ENCODE data around the gene ALS2.
"Not testable (repeated sequence)": the region's sequence is repeated elsewhere in the genome, so short reads cannot be mapped to it uniquely, and the experiment has no call there.

The ALS2 gene

DNA sequence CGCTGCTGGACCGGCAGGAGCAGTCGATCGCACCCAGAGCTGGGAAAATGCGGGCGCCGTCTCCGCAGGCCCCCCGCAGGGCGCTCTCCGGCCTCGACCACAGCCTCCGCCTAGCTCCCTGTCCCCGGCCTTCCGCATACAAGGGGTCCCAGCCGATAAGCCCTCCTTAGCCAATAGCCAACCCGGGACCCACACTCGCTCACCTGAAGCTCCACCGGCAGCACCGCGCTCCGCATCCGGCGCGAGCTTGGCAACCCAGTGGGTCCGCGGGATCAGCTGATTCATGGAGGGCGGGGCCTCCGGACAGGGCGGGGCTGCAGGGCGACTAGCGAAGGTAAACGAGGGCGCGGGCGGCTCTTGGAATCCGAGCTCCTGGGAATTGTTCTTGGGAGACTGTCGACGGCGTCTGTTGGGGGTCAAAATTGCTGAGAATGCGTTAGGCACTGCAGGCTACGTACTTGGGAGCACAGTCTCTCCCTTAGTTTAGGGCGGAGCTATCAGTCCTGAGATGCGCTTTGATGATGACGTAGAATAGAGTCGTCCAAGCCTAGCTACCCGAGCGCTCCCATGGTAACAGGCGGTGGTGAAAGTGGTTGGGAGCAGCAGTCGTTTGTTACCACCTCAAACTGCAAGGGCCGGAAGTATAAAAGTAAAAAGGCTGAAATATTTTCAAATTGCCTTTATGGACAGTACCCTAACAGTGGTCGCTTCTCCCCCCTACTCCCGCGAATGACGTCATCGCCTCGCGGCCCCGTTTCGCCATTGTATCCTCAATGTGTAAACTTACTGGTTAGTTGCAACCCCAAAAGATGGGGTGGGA is at the start of gene ALS2:
Gene ALS2 (minus strand): TSS at position 260 of the 820 bp plus-strand sequence. CDS start 12,048 bp downstream, outside the sequence.
- peak; percentile 97 for DNase-seq

DNA sequence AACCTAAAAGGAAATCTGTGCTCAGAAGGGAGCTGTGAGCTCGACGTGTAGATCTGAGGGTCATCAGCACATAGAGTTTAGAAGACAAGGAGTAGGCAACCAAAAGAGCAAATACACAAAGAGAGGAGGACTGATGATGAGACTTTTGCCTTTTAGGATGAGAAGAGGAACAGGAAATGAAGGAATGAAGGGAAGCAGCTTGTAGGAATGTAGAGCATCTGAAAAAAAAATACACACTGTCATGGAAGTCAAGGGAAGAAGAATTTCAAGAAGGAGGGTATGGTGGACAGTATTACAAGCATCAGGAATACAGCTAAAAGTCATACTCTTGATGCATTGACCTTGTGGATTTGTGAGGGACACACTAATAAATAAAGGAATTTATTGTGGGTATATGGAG is 47.5 kb upstream of the ALS2 start:
- DNase-seq: no peak

DNA sequence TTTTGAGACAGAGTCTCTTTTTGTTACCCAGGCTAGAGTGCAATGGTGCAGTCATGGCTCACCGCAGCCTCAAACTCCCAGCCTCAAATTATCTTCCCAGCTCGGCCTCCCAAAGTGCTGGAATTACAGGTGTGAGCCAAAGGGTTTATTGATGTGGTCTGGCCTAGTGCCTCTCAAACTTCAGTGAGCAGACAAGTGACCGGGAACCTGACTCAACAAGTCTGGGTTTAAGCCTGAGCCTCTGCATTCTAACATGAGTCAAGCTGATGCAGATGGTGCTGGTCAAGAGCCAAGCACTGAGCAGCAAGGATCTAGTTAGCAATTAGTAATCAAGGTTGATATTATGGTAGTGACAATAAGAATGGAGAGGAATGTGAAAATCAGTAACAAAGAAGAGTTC is 46.9 kb upstream of the ALS2 start:
- DNase-seq: no peak

DNA sequence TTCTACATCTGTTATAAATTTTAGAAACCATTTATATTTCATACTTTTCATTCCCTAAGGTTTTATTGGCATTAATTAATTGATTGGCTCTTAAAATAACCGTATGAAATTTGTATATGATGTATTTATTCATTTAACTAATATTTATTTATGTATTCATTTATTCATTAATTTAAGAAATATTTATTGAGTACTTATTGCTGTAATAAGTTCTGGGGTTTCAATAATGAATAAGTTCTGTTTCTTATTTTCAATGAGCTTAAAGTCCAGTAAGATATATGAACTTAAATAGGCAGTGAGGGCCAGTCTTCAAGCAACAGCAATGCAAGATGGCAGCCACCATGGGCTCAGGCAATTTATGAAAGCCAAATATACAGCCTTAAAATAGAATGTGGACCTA is 43.5 kb upstream of the ALS2 start:
- DNase-seq: no peak

DNA sequence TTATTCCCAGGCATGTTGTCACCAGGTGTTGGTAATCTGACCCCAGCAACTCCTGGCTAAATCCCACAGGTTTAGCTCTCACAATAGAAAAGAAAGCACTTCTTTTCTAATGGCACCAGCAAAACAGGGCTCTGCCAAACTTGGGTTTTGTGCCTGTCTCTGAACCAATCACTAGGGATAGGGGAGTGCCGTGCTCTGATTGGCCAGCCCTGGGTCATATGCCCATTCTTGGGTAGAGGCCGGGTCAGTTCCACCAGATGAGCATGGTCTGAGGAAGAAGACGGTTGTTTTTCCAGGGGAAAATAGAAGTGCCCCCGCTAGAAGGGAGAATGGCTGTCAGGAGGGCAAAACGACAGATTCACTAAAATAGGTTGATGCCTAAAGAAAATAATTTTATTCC is 40.3 kb upstream of the ALS2 start:
- DNase-seq: no peak

DNA sequence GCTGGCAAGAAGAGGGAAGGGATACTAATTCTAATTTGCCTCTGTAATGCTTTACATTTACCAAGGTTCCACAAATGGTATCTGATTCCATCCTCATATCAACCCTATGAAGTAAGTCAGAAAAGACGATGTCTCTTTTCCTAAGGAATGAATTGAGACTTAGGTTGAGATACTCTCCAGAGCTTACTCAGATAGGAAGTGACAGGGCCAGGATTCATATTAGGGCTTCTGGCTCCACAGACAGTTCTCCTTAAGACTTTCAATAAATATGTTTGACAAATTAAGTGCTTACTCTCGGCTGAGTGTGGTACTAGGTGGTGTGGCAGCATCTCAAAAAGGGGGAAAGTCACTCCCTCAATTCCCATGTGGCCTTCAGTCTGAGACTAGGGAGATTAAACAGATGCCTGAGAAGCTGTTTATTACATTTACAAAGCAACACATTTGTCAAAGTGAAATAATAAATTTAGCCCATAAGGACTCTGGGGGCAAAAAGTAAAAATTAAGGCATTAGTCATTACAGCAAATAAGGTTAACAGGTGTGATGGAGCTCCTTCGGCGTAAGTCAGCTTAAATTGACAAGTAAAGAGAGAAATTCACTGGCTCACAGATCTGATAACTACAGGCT is 39.8 kb upstream of the ALS2 start:
- no peak for DNase-seq

DNA sequence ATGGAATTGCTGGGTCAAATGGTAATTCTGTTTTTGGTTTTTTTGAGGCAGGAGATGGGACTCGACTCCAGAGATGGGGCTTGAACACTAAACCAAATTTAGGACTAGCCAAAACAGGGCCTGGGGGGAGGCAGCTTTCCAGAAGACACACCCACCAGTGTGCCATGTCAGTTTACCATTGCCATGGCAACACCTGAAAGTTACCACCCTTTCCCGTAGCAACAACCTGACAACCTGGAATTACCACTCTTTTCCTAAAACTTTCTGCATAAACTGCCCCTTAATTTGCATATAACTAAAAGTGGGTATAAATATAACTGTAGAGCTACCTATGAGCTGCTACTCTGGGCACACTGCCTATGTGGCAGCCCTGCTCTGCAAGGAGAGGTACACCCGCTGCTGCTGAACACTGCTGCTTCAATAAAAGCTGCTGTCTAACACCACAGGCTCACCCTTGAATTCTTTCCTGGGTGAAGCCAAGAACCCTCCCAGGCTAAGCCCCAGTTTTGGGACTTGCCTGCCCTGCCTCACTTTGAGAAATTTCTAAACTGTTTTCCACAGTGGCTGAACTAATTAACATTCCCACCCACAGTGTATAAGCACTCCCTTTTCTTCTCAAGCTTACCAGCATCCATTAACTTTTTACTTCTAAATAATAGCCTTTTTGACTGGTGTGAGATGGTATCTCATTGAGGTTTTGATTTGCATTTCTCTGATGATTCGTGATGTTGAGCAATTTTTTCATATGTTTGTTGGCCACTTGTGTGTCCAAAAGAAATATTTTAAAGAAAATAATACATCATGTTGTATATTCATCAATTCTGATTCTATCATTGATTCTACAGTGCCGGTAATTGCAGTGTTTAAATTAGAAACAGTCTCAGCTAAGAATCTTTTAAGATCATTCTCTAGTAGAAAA is 36.2 kb upstream of the ALS2 start:
- DNase-seq: no peak

DNA sequence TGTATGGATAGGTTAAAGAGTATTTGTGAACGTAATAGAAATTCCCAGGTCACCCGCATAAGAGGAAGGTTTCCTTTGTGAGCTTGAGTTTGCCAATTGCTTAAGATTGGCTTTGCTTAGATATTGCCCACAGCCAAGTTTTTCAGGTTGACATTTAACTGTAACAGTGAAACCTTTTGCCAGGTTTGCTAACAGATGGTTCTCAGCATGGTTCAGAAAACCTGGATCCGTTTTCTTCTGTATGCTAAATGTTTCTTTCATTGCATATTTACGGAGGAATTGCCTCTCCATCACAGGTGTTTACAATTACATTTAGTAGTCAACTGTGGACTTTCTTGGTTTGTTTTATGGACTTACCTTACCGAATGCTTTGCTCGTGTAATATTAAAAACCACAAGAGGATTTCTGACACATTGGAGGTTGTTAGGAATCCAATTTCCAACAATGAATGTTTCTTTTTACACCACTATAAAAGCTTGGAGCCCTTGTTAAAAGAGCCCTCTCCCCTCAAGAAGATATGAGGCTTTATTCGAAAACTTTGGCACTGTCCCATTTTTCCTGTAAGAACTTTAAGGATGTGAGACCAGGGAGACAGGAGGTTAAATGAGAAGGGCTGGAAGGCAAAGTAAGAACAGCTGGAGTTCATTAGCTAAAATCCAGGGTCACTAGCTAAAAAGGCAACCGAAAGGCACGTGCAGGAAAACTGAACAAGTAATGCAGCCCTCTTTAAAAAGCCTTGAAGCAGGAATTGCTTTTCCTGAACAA is 33.4 kb upstream of the ALS2 start:
- DNase-seq: no peak

DNA sequence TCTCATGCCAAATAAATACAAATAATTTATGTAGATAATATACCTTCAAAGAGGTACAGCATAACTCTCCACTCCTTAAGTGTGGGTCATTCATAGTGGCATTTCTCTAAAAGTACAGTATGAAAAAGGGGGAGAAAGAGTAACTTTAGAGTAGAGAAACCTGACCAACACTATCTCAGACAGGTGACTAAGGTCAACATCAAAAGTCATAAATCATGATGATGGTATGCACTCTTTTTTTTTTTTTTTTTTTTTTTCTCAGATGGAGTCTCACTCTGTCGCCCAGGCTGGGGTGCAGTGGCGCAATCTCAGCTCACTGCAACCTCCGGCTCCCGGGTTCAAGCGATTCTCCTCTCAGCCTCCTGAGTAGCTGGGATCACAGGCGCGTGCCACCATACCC is 29.9 kb upstream of the ALS2 start:
- not testable (repeated sequence) for DNase-seq

DNA sequence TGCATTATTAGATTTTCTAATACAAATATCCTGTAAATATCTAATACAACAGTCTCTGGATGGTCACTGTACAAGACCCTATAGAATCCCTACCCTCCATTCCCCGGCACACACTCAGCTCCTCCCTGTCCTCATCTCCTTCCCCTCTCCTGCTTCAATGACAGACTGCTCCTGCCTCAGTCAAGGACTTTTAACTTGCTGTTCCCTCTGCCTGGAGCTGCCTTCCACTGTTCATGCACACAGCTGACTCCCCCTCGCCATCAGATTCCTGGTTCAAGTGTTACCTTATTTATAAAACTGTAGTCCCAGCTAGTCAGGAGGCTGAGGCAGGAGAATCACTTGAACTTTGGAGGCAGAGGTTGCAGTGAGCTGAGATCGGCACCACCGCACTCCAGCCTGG is 28.9 kb upstream of the ALS2 start:
- DNase-seq: no peak

DNA sequence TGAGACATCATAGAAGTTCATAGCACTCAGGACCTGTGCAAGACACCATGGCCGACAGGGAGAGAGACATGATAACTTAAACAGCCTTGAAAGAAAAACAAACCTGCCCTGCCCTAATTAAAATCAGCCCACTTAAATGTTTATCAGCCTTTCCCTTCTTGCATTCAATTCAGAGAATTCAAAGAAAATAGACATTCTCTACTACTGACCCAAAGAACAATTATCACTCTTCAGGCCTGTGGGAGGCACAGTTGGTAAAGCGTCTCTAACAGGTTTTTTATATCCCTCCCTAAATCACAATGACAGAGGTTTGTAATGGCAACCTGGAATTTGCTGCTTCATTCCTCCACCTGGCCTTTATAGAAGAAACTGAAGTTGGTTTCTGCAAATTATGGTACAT is 27.3 kb upstream of the ALS2 start:
- DNase-seq: no peak

DNA sequence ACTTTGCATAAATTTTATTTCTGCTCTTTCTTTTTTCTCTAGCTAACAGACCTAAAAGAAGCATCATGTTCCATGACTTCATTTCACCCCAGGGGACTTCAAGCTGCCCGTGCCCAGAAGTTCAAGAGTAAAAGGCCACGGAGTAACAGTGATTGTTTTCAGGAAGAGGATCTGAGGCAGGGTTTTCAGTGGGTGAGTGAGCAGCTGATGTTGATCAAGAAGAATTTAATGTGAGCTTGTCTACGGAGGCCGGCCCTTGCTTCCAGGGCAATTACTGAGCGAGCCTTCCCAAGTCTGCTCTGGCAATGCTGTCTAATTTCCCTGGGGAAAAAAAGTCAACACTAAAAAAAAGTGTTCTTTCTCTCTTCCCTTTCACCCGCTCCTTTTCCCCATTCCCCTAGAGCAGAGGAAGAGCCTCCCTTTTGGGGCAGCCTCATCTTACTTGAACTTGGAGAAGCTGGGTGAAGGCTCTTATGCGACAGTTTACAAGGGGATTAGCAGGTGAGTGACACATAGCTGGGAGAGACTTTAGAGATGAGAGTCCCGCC is 26.8 kb upstream of the ALS2 start:
- DNase-seq: no peak

DNA sequence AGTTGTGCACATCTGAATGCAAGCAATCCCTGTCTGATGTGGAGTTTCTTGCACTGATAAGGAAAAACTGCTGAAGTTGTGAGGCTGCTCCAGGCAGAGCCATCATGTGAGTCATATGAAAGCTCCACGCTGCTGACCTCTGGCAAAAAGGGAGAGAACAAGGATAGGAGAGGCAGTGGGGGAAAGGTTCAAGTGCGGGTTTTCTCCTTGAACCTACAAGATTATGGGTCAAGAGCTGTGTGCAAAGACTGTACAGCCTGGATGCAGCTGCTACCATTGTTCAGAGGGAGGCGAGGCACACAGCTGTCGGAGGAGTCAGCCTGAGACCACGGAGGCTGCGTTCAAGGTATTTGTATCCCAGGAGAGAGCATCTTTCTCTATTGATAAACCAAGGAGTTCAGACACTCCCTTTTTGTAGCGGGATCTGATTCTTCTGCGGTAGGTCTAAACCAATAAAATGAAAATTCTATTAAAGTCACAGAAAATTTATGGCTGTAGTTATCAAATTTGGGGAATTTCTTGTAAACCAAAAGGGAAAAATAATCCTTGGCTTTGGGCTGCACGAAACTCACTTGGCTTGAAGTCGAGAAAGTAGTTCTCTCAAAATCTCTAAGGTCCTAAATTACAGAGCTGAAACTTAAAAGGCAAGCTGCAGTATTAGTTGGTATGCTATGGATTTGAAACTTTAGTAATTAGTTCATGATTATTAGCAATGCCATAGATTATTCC is 25.9 kb upstream of the ALS2 start, which contains the start of gene CDK15:
Gene CDK15 (plus strand): TSS at position 96 of the 729 bp plus-strand sequence. CDS start 128 bp downstream, at position 224.
- no peak for DNase-seq

DNA sequence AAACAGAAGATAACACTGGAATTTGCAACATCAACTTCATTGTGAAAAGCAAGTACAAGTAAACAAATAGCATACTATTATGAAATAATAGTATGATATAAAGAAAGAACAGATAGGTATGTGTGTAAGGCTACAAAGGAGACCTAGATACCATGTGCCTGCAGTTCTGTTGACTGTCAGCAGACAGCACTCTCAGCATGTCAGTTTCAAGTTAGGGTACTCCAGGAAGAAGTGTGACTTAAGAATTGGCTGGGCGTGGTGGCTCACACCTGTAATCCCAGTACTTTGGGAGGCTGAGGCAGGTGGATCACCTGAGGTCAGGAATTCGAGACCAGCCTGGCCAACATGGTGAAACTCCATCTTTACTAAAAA is 18.2 kb upstream of the ALS2 start:
- DNase-seq: not testable (repeated sequence)

DNA sequence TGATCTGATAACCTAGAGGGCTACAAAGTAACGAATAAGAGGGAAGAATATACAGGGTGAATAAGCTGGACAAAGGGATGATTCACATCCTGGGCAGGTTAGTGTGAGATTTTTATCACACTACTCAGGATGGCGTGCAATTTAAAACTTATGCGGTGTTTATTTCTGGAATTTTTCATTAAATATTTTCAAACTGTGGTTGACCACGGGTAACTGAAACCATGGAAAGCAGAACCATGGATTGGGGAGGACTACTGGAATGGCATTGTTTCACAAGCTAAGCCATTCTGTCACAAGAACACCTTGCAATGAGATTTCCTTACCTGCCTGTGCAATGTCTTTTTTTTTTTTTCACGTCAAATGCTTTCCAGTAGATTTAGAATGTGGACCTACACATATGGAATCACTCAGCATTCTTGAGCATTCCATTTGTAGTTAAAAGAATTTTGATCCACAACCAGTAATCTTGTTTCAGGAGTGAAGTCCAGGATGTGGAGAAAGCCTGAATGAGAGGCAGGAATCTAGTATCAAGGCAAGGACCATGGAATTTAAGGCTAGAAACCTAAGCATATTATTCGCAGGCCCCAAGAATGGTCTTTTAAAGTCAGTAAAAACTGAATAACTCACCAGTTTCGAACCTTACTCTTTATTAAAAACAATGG is 17.6 kb upstream of the ALS2 start:
- DNase-seq: no peak

DNA sequence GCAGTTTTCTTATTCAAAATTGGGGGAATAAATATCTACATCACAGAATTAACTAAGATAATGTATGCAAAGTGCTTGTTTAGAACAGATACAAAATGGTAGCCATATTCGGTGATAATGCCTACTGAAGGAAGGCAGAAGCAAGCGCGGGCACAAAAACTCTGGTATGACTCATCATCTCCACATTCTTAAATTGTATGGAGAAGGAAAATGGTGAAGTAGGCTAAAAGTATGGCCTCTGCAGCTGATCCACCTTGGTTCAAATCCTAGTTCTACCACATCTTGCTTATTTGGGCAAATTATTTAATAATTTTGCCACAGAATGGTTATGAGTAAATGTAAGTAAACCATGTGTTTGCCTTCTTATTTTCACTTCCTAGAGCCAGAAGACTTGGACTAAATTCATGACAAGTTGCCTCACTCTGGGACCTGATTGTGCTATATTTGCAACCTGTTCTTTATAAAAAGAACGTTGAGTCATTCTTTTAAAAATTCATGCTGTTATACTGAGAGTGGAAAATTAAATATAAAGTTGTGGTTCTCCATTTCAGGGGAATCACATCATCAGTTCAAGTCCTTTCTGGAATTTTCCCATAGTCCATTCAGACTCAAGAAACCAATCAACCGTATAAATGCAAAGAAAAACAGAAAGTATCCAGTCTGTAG is 16.6 kb upstream of the ALS2 start:
- DNase-seq: no peak

DNA sequence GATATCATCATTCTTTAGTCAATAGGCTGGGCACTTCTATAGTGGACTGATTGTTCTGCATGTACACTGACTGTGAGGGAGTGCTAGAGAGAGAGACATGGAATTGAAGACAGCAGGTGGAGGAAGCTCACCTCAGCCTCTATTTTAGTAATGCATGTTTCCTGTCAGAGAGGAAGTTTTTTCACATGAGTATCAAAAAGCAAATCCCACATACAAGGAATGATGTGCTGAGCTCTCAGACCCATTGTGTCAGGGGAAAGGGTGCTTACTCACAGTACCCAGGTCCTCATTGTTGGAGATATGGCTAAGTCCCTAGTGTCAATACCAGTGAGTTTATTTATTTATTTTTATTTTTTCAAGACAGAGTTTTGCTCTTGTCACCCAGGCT is 15.7 kb upstream of the ALS2 start:
- no peak for DNase-seq

DNA sequence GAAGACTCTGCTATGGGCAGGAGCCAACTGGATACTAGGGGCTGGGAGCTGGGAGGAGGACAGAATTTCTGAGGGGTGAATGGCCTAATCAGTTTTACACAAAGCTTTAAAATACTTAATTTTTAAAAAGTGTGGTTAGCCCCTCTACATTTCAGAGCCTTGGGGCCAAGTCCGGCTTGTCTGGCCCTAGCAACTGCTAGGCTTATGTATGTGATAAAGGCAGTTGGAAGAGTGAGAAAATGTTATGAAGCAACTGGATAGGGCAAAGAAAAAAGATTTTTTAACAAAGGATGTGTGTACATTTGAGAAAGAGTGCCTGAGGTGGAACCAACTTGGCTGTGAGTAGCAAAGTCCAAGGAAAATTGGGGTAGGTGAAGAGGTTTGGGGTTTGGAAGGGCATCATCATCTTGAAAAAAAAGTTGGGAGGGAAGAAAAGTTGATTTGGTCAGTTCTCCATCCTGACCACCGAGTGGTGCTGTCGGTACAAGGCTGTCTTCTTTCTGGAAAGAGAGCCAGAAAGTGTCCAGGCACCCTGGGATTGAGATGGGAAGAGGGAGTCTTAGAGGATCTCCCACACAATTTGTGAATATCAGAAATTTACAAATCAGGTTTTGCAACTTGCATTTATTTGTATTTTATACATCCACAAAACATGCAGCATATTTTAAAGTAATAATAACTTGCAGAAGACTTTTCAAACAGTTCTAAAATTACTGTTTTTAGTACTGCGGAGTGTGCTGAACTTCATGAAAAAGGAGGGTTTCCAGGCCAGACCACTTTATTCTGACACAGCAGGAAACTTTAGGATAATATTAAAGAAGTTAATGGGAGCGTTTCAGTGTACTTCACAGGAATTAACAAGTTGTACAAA is 15.1 kb upstream of the ALS2 start:
- DNase-seq: no peak

DNA sequence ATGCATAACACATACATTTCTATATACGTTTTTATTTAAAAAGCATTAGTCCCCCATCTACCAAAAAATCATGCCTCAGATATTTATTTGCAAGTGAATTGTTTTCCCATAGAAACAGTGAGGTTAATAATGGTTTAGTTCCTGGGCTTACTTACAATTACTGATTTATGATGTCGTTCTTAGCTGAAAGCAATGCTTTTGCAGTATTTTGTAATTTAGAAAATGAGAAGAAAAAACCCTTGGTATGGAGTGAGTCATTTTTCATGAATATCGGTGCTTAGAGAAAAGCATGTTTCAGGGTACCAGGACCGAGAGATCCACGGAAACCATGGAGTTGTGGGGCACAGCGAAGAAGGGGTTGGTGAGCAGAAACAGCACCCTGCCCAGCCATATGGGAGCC is 13.6 kb upstream of the ALS2 start:
- DNase-seq: no peak

DNA sequence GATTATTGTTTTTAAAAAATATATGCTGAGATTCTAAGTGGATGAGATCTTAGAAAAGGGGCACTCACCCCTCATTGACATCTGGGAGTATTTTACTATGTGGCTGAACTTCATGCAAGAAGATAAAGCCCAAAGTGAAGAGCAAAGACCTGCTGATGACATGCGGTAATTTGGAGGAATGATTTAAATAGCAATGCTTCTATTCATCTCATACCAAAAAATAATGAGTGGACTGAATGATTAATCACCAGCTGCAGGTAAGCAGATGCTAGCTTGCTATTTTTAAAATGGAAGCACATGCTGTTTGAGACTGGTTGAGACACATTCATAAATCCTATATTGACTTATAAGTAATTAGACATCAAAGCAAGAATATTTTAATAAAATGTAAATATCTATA is 12.9 kb upstream of the ALS2 start:
- DNase-seq: no peak

All from NCI-H1105 (cell line).